Mammary epithelial cell (primary cell): ENCODE data around the gene RXRA.

ENCODE experiments used
- EZH2 ChIP-seq: IDR thresholded peaks from 2 replicates; pipeline ENCODE4 v1.6.1; 2012; ENCODE audit warnings: low read length, inconsistent platforms, borderline replicate concordance
- TF ChIP-seq, protein P1 (sequence below), 2 donors: IDR thresholded peaks in 1 of 2; conservative IDR thresholded peaks in 1 of 2; 2 replicates each; pipeline ENCODE4 v1.5.1; 2011 to 2012; ENCODE audit warnings: inconsistent platforms in 2 of 2, low read length in 2 of 2, mild to moderate bottlenecking in 2 of 2, control low read depth in 1 of 2, low read depth in 1 of 2; ENCODE audit not compliant: insufficient read depth in 1 of 2; ENCODE audit errors: extremely low read depth in 1 of 2

DNA sequence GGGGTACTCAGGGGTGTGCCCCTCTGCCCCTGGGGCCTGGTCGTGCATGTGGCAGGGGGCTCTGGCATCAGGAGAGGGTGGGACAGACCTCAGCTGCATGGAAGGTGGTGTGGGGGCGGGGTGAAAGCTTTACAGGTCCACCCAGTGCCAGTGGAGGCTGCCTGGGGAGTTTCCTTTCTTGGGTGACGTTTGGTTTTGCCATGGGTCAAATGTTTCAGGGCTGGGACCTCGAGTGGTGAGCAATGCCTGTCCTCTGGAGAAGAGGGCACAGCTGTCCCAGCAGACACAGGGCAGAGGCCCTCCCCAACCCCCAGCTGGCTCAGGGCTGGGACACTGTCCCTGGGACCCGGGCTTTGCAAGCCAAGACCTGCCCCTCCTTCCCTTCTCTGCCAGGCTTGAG, 3.6 kb downstream of the RXRA start:
- TF ChIP-seq EZH2 = no peak
- TF ChIP-seq, protein P1, sequence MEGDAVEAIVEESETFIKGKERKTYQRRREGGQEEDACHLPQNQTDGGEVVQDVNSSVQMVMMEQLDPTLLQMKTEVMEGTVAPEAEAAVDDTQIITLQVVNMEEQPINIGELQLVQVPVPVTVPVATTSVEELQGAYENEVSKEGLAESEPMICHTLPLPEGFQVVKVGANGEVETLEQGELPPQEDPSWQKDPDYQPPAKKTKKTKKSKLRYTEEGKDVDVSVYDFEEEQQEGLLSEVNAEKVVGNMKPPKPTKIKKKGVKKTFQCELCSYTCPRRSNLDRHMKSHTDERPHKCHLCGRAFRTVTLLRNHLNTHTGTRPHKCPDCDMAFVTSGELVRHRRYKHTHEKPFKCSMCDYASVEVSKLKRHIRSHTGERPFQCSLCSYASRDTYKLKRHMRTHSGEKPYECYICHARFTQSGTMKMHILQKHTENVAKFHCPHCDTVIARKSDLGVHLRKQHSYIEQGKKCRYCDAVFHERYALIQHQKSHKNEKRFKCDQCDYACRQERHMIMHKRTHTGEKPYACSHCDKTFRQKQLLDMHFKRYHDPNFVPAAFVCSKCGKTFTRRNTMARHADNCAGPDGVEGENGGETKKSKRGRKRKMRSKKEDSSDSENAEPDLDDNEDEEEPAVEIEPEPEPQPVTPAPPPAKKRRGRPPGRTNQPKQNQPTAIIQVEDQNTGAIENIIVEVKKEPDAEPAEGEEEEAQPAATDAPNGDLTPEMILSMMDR (conservative IDR thresholded peaks at IDR 0.05 in 1 of 2, IDR thresholded peaks at IDR 0.05 in 1 of 2; ENCODE audit: extremely low read depth in 1 of 2, insufficient read depth in 1 of 2, low read depth in 1 of 2, low read length in 2 of 2) = no peak
